NCI-H2227 (cell line): ENCODE measurements around the gene FAM13A.
"Not testable (repeated sequence)": the region's sequence is repeated elsewhere in the genome, so short reads cannot be mapped to it uniquely, and the experiment has no call there.

Experiments
- DNase-seq: peaks from one replicate; lab custom pipeline; 2025; ENCODE audit not compliant: unreplicated experiment; lab: John Stamatoyannopoulos, UW

The FAM13A gene

DNA sequence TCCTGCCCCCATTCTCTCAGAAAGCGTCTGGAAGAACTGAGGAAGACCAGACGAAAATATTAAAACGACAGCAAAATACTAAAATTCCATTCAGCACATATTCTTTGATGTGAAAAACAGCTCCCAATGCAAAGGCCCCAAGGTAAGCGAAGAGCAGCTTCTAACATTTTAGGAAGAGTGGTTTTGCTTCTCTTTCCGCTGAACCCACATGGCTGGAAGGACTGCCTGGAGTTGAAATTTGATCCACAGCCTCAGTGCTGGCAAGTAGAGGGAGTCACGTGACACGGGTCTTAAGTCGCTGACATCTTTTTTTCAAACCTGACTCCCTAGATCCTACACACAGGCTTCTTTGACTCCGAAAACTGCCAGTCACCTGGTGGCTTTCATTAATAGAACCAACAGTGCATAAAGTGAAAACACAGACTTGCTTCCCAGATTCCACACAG lies at the start of gene FAM13A:
Gene FAM13A, minus strand, starts transcription at position 233 of the 446 bp plus-strand sequence. Its CDS starts 221 bp downstream, at position 12.
- peak; percentile 87 for DNase-seq

DNA sequence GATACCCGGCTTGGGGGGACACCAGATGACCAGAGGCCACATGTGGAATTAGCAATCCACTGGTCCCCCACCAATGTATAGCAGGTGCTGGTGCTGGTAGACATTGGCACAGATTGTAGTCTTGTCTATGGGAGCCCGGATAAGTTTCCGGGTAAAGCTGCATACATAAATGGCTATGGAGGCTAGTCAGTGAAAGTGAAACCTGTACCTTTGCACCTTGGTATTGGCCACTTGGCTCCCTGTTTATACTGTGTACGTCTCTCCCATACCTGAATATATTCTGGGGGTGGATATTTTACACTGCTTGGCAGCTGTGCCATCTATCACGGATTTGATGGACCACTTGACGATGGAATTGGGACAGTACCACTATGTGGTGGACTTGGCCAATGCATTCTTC lies 48.7 kb upstream of the FAM13A start:
- DNase-seq, result no peak

DNA sequence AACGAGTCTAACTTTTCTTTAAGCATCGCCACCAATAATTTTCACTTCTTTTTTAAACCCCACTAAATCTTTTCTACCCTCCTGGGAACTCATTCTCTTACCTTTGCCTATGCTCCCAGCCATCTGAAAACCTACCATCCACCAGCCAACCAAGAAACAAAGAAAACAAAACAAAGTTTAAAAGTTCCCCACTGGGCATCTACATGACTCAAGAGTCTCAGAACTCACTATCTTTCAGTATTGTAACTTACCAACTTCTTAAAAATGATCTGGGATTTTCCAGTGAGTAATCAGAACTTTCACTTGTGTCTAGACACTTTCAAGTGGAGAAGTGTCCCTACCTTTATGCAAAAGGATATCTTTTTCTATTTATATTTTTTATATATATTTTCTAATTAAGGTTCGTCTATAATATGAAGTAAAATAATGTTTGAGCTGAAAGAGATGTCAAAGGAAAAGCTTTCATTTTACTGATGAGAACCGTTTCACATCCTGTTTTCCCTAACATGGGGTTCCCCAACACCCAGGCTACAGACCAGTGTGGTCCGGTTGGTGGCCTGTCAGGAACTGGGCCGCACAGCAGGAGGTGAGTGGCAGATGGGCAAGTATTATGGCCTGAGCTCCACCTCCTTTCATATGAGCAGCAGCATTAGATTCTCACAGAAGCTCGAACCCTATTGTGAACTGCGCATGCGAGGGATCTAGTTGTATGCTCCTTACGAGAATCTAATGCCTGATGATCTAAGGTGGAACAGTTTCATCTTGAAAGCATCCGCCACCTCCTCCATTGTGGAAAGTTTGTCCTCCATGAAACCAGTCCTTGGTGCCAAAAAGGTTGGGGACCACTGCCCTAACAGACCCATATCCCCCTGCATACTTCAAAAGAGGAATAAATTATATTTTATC lies 44.5 kb upstream of the FAM13A start:
- no peak for DNase-seq

DNA sequence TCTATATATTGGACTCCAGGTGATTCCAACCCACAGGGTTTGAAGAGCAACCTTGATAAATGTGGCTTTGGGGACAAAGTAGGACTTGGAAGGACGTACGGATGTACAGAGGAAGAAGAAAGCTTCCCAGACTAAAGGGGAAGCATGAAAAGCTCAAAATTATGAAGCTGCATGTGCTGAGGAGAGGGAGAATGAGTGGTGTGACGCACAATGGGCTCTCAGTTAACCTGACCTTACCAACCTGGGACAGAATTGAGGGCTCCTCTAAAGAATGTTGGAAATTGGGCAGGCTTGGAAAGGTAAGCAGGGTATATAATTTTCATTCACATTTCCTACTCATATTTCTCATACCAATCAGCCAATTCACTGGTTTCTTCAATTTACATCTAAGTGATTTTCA lies 43.9 kb upstream of the FAM13A start:
- no peak for DNase-seq

DNA sequence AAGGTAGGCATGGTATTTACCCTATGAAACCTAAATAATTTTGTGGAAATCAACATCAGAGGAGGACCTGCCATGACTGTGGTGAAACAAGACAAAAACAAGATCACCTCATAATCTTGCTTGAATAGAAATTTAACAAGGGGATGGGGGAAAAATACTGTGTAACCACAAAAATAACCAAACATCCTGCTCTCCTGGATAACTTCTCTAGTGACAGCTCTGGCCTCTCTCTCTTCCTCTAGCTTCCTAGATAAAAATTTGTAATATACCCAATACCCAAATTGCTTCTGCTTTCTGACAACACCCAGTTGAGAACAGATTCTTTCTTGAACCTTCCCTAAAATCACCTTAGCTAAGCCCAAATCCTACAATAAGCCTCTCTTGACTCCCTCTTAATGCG lies 42.5 kb upstream of the FAM13A start:
- no peak for DNase-seq

DNA sequence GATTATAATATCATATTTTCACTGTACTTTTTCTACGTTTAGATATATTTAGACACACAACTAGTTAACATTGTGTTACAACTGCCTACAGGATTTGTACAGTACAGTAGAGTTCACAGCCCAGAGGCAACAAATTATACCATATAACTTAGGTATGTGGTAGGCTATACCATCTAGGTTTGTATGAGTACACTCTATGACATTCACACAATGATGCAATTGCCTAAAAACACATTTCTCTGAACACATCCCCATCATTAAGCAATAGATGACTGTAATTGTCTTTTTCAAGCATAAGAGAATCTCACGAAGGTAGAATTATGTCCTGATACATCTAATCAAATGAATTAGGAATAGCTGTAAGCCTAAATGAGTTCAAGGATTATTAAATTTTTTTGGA lies 42.0 kb upstream of the FAM13A start:
- no peak for DNase-seq

DNA sequence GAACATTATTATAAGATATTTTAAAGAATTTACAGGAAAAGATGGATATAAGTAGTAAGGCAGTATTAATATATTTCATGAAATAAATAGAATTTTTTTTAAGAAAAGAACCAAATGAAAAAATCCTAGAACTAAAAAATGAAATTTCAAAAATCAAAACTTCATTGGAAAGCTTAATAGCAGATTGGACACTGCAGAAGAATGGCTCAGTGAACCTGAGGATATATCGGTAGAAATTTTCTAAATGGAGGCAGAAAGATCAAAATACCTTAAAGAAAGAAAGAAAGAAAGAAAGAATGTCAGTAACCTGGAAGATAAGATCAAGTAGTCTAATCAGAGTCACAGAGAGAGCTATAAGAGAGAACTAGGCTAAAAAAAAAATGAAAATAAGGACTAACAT lies 21.3 kb upstream of the FAM13A start:
- no peak for DNase-seq

DNA sequence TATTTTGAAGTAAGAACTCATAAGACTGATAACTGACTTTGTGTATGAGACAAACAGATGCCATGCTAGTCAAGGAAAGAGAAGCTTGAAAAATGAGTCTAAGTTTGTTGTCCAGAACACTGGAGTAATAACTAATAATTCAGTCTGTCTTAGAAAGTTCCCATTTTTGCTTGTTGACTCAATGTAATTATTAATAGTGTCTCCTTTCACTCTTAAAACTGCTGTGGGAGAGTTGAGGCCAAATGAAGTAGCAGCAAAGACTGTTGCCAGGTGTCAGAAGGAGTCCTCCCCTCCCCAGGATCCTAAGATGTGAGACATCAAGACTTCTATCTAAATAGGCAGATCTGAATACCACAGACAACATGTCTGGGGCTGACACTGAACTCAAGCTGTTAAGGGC lies 20.8 kb upstream of the FAM13A start:
- DNase-seq, result no peak

DNA sequence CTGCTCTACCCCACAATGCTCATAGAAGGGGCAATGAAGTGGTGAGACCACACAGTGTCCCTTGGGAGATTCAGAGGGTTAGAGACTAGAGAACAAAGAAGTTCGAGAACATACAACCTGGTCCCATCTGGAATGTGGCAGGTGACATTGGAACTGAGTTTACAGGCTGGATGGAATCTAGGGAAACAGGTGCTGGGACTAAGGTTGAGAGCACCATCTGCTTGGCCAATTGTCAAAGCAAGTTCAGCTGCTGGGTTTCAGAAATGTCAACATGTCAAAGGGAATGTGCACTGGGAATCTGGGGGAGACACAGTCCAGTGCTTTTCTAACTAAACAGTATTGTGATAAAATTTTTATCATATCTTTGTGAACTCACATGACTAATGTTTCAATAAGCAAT lies 15.9 kb upstream of the FAM13A start:
- DNase-seq, result no peak

DNA sequence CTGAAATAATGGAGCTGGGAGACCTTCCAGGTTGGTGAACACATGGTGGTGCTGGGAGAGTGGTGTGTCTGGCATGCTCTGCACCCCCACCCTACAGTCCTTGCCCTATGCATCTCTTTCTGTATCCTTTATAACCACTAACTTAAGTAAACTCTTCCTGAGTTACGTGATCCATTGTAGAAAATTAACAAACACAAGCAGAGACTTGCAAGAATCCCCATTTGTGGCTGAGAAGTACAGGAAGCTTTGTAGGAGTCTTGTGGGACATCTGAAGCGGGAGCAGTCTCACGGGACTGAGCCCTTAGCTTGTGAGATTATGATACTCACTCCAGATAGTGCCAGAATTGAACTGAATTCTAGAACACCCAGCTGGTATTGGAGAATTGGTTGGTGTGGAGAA lies 14.3 kb upstream of the FAM13A start:
- no peak for DNase-seq

DNA sequence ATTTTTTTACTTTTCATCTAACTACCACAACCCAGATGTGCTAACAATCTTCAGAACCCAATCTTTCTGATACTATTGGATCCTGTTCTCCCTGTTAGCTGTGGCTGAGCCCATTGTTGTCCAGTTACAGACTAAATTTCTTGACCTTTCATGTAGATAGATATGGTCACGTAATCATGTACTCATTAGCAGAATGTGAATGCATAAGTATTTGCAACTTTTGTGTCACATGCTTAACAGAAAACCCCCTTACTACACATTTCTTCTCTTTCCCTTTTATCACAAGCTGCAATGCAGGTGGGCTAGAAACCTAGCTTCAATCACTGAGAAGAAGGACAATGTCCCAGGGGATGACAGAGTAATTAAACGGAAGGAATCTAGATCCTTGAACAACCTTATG lies 13.1 kb upstream of the FAM13A start:
- DNase-seq, result no peak

DNA sequence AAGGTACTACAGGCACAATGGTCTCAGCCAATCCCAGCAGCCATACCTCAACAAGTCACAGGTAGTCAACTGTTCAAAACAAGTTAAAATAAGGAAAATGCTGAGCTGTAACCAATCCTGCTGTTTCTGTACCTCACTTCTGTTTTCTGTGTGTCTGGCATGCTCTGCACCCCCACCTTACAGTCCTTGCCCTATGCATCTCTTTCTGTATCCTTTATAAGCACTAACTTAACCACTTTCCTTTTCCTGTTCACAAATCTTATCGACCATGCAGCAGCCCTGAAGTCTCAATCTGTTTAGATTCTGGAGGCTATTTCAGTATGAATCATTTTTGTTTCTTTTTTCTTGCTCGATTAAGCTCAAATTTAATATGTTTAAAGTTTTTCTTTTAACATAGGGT lies 12.5 kb upstream of the FAM13A start:
- DNase-seq, result no peak

DNA sequence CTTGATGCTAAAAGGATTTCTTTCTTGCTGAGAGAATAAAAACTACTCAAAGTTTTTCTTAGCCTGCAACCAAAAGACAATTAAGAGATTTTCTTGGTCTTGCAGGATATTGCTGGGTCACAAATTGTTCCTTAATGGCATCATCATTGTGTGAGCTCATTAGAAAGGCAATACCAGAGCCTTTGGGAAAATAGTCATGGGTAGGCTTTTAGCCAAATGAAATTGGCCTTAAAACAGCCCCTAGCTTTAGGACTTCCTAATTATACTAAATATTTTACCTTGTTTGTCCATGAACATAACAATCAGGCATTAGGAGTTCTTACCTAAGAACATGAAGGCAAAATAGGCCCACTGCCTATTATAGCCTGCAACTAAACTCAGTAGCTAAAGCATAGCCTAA lies 10.4 kb upstream of the FAM13A start:
- DNase-seq, result no peak

DNA sequence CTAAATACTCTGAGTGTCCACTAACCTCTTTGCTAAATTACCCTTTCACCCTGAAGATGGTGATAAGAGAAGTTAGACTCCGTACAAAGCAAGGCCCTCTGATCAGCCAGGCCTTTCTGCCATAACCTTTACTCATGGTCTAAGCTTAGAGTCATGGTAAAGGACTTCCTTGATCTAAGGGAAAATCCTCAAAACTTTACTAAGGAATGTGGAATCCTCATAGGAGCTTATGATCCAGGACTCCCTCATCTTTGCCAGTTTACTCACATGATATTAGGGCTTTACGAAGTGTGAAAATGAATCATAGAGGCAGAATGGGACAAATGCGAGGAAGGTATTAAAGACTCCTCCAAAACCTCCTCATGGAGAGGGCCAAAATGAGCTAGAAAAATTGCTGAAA lies 7.9 kb upstream of the FAM13A start:
- no peak for DNase-seq

DNA sequence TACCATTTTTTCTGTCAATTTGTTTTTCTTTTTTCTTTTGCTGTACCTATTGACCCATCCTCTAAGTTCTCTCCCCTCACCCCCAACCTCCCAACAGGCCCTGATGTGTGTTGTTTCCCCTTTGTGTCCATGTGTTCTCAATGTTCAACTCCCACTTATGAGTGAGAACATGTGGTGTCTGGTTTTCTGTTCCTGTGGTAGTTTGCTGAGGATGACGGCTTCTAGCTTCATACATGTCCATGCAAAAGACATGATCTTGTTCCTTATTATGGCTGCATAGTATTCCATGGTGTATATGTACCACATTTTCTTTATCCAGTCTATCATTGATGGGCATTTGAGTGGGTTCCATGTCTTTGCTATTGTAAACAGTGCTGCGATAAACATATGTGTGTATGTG lies 859 bp upstream of the FAM13A start:
- DNase-seq, result not testable (repeated sequence)

DNA sequence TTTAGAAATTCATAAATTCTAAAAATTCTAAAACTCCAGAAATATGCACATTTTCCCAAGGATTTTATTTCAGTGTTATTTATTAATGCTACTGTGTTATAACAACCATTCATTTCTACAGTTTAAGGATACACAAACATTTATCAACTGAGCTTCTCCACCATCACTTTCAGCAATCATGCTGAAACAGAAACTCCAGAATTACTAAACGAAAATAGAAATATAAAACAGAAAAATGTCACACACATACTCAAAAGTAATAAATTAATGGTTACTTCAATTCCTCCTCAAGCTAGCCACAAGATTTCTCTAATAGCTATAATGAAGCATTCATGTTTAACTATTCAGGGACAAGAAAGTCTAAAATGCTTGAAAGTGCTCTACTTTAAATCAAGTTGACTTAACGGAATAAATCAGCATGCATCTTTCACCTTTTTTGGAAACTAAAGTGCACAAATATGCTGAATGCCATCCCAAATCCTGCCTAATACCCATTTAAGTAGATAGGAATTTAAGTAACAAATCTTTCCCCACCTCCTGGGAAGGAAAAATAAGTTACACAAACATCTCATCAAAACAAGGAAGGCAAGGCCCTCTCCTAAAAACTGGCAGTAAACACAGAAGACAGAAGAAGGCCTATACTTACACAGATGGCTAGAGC lies 563 bp downstream of the FAM13A start:
- no peak for DNase-seq

DNA sequence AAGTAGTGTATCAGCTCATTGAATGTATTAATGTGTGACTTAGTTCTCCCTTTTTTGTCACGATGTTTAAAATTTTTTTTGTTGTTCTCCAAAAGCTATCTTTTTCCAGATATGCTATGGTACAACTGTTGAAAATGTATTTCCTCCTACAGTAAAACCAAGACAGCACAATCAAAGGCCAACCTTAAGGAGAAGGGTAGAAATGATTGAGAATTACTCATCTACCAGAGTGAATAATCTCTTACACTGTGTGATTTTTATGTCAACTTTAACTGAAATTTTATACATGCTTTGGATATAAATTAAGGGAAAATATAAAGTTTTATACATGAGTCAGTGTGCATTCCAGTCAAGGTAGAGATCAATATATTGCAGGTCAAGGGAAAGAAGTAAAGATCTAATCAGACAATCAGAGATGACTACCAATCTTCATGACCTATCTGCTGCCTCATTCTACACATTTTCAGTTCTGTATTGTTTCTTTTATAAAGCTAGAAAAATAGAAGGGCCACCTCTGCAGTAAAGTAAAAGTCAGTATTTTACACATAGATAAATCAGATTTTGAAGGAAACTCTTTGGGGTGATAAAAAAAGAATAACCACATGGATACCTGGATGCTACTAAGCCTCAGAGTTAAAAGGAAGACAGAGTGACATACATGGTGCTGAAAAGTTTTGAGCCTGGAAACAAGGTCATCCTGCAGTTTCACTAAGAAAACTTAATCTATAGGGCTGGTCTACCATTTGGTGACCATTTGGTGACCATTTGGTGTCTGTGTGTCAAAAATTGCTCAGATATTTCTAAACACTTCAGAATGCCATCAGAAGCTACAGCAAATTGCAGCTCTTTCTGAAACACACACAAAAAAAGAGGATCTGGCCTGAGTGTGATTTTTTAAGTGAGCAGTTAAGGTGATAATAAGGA lies 1.6 kb downstream of the FAM13A start:
- no peak for DNase-seq

DNA sequence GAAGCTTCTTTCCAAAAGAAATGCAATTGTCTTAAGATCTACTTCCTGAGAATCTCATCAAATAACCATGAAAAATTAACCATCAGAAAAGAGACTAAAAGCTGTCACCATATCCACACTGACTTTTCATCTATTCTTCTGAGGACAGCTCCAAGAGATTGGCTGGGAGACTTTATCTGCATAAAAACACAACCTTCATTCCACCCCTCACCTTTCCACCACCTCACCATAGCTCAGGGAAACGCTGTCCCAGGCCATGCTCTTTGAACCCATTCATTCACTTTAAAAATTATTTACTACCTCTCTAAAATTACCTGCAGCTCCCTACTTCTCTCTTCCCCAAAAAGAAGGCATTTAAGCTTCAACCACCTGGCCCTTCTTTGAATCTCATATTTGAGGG lies 2.4 kb downstream of the FAM13A start:
- no peak for DNase-seq

DNA sequence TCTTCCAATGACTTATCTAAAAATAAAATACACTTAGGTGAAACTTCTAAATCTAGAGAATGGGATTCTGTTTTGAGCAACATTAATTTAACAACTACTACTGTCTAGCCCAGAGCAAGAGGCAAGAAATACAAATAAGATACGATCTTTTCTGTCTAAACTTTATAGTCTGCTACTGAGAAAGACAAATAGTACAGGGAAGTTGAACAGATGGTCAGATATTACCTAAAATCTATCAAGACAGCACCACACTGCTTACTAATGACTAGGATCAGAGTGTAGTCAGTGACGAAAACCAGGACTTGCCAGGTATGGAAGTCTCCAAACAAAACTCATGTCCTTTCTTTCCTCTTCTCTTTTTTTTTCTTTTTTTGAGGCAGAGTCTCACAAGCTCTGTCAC lies 7.1 kb downstream of the FAM13A start:
- DNase-seq, result no peak

DNA sequence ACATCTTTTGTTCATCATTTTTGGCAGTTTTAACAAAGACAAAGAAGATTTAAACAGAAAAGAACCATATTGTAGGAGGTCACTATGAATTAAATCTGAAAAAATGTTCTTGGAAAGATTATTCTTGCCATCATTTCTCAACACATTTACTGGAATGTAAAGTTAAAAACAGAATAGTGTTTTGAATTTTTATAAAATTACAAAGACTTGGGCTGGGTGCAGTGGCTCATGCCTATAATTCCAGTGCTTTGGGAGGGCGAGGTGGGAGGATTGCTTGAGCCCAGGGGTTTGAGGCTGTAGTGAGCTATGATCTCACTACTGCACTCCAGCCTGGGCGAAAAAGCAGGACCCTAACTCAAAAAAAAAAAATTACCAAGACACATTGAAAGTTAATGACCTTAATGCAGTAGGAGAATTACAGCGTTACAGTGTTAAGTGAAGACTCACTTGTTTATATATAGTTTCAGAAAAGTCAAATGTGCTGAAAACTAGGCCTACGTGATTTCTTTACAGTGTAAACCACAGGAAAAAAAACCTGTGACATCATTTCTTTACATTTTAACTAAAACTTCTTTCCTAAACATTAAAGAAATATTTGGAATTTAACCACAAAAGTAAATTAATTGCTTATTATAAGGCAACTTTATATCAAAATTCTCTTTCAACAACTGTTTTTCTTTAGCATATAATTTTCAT lies 7.9 kb downstream of the FAM13A start:
- no peak for DNase-seq
